ENCODE measurements around the gene PDE4D. TPM values are rescaled to one million over a fixed set of nuclear protein-coding genes. Genes with fewer than 3 reads are reported as not detected.

PDE4D gene
- total and polyA plus RNA-seq, 2 donors (not counting 3 experiments of a cell fraction or from before 2014, with no cell fraction given) = 34.5 to 51.2 TPM

DNA sequence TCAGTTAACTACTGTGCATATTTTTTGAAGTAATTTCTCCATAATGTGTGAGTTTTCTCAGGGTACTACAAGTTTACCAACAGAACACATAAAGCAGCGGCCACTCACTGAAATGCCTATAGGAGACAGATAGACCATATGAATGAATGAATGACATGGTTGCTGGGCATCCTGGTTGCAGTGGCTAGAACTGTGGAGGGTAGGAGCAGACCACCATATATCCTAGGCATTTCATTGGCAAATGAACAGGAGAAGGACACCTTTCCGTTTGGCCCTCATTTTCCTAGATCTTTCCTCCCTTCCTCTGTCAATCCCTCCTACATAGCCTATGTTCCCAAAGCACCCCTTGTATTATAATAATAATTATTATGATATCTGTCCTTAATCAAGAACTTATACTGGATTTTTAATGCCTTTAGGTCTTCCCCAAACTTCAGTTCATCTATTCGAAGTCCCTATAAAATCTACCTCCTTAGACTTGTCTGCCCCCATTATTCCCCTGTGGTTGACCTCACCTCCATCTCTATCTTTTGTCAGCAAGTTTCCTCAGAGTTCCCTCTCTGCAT, 838.5 kb downstream of the PDE4D start:
- no peaks in the 10 kb centered on the region for H3K79me2 ChIP-seq (ENCODE audit: control insufficient read depth, insufficient read depth, low read length)
- no peak overlapping the region for H3K9ac ChIP-seq (replicated peaks; ENCODE audit: extremely low read depth, insufficient read depth, low read length)
- ChIA-PET CTCF (no interaction called here), POLR2A (no interaction called here)
- dilution Hi-C loops (cut with MboI; ENCODE audit: extremely low pct_ligation_motif_present, low sequenced_read_pairs) (no loop called here), intact Hi-C loops (cut with micrococcal nuclease) (no loop called here)
- H3K9me3 ChIP-seq (replicated peaks; ENCODE audit: control insufficient read depth, insufficient read depth, low read length) = no peaks in the 10 kb centered on the region
- TF ChIP-seq, protein P1, sequence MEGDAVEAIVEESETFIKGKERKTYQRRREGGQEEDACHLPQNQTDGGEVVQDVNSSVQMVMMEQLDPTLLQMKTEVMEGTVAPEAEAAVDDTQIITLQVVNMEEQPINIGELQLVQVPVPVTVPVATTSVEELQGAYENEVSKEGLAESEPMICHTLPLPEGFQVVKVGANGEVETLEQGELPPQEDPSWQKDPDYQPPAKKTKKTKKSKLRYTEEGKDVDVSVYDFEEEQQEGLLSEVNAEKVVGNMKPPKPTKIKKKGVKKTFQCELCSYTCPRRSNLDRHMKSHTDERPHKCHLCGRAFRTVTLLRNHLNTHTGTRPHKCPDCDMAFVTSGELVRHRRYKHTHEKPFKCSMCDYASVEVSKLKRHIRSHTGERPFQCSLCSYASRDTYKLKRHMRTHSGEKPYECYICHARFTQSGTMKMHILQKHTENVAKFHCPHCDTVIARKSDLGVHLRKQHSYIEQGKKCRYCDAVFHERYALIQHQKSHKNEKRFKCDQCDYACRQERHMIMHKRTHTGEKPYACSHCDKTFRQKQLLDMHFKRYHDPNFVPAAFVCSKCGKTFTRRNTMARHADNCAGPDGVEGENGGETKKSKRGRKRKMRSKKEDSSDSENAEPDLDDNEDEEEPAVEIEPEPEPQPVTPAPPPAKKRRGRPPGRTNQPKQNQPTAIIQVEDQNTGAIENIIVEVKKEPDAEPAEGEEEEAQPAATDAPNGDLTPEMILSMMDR (IDR thresholded peaks at IDR 0.05; ENCODE audit: extremely low read depth in 1 of 2, insufficient read depth in 1 of 2, low read depth in 1 of 2, low read length in 2 of 2) = no peak
- TF ChIP-seq GATA2 (IDR thresholded peaks at IDR 0.05; ENCODE audit: insufficient read depth, insufficient read length, low read depth, low read length) (no peak), POLR2A (IDR thresholded peaks at IDR 0.05; ENCODE audit: low read depth, low read length) (no peak), MYC (IDR thresholded peaks at IDR 0.05; ENCODE audit: low read depth, low read length) (no peak), JUN (IDR thresholded peaks at IDR 0.05; ENCODE audit: borderline replicate concordance, insufficient read depth, insufficient read length, low read depth) (no peak), EZH2 (IDR thresholded peaks at IDR 0.05; ENCODE audit: borderline replicate concordance, low read depth, low read length, severe bottlenecking) (no peak), POLR2AphosphoS5 (IDR thresholded peaks at IDR 0.05; ENCODE audit: insufficient read depth, low read depth, low read length) (no peak), FOS (IDR thresholded peaks at IDR 0.05; ENCODE audit: borderline replicate concordance, insufficient read depth, low read length) (no peak)
- TF ChIP-seq, protein P2, sequence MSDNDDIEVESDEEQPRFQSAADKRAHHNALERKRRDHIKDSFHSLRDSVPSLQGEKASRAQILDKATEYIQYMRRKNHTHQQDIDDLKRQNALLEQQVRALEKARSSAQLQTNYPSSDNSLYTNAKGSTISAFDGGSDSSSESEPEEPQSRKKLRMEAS (IDR thresholded peaks at IDR 0.05; ENCODE audit: insufficient read depth, insufficient read length) = no peak
- no peaks in the 10 kb centered on the region for H3K4me1 ChIP-seq (ENCODE audit: control insufficient read depth, extremely low read depth, insufficient read depth, low read length)
- H2AFZ ChIP-seq (ENCODE audit: low read depth, low read length) = no peak overlapping the region
- no peaks in the 10 kb centered on the region for H3K36me3 ChIP-seq (ENCODE audit: control insufficient read depth in 2 of 2, extremely low read depth in 1 of 2, insufficient read depth in 2 of 2, low read length in 2 of 2)
- no peak overlapping the region for H3K4me3 ChIP-seq (replicated peaks in 1 of 3; ENCODE audit: insufficient read depth in 1 of 3, low read depth in 1 of 3, low read length in 3 of 3)
- no peaks in the 10 kb centered on the region for H3K9me1 ChIP-seq (replicated peaks; ENCODE audit: control insufficient read depth, extremely low read depth, insufficient read depth, low read length)
- peaks cover 4% of the 10 kb centered on the region for H4K20me1 ChIP-seq (replicated peaks; ENCODE audit: control insufficient read depth, extremely low read depth, insufficient read depth, low read length)
- no peak overlapping the region for H3K4me2 ChIP-seq (ENCODE audit: insufficient read depth, low read length)
- no peaks in the 10 kb centered on the region for H3K27me3 ChIP-seq (ENCODE audit: control insufficient read depth in 2 of 2, insufficient read depth in 2 of 2, low read length in 2 of 2)
- no TSS peak for BruUV-seq (replicated peaks)
- no peak overlapping the region for H3K27ac ChIP-seq (ENCODE audit: insufficient read depth, low read depth, low read length)
- no peak for DNase-seq (ENCODE audit: low read depth, low spot score)
- FAIRE-seq = no peak

Measured in endothelial cell of umbilical vein (primary cell).